GM21786 (cell line): ENCODE measurements around the gene NTSR1.
A peak's percentile ranks its signal among the peaks of the same experiment; 100 is the strongest.

Experiments
- ATAC-seq: cut with Tn5 transposase; IDR thresholded peaks from one replicate; pipeline ENCODE4 v1.9.1; 2021; ENCODE audit not compliant: unreplicated experiment

The NTSR1 gene

DNA sequence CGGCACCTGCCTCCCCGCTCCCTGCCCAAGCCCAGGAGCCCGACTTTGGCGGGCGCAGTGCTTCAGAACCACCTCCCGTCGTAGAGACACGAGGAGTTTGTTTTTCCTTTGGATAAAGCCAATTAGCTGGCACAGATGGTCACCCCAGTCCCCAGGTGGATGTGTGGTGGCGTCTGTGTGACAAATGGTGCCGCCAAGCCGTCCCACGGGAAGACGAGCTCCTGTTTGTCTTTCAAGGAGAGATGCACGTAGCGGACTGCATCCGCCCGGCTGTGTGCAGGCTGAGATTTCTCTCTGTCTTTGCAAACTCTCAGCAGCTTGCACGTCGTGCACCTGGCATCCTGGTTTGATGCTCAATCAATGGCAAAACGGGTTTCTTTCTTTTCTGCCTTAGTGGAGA is 71.6 kb downstream of the NTSR1 start:
- no peak for ATAC-seq

DNA sequence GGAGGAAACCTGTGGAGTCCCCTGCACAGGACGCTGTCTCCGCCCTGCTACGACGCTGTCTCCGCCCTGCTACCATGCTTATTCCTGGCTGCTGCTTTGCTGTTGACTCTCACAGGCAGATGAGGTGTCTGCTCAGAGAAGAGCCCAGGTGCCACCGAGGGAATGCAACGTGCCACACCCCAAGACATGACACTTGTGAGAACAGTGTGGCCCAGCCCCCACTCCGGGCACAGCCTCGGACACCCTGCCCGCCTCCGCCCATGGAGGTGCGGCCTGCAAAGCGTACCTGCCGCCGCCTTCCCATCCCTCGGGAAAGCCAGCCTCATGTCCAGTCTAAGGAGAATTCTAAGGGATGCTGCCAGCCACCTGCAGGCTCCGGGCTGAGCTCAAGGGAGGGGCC is 72.1 kb downstream of the NTSR1 start:
- ATAC-seq: no peak

DNA sequence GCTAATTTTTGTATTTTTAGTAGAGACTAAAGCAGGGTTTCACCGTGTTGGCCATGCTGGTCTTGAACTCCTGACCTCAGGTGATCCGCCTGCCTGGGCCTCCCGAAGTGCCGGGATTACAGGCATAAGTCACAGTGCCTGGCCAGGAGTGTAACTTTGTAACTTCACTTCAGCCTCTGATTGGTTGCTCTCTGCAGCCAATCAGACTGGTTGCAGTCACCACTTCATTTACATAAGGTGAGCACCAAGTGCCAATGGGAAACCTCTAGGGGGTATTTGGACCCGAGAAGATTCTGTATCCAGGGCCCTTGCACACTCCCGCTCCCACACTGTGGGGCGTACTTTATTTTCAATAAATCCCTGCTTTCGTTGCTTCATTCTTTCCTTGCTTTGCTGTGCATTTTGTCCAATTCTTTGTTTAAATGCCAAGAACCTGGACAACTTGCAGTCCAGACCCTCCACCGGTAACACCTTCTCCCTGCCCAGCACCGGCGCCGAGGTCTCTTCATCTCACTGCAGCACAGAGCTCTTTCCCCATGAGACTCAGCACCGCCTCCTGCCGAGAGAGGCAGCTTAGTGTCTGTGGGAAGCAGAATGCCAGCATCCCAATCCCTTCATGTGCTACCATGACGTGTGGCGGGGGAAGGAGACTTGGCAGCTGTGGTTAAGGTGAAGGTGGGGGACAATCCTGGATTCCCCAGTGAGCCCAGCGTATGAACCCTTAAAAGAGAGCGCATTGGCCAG is 73.7 kb downstream of the NTSR1 start:
- no peak for ATAC-seq

- ATAC-seq: no peak
Observed at GRCh38 chr20:62782893-62783278, 74.2 kb downstream of the NTSR1 start.

GRCh38 chr20:62784497-62784896 is 75.9 kb downstream of the NTSR1 start:
- no peak for ATAC-seq

DNA sequence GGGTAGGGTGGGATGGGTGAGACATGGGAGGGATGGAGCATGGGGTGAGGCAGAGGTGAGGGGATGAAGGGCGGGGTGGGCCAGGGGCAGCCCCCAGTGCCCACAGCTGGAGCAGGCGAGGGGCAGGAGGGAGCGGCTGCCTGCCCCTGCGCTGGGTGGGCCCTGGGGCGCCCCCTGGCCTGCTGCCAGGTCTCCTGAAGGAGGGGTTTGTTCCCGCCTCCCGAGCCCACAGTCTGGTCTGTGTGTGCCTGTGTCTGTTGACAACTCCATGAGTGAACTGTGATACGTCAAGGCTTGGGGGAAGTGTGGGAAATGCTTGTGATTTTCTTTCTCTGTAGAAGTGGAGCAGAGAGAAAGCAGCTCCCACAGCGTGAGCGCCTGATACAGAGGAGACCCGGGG is 76.8 kb downstream of the NTSR1 start:
- ATAC-seq: no peak

GRCh38 chr20:62786157-62786556 is 77.5 kb downstream of the NTSR1 start:
- ATAC-seq: no peak

GRCh38 chr20:62787321-62787720 is 78.7 kb downstream of the NTSR1 start:
- no peak for ATAC-seq

GRCh38 chr20:62787866-62788265 is 79.2 kb downstream of the NTSR1 start:
- no peak for ATAC-seq

DNA sequence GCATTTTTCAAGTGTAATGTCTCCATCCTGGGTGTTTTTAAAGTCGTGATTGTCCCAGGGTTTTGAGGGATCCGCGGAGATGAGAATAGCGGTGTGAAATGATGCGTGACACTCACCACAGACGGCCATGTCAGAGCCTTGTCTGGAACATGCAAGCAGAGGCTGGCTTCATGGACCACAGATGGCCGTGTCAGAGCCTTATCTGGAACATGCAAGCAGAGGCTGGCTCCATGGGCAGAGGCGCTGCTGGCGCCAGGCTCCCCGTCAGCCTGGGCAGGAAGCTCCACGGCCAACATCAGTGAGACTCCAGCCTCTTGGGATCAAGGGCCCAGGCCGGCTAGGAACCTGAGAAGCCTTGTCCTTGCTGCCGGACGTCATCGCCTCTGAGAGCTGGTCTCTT is 80.0 kb downstream of the NTSR1 start:
- no peak for ATAC-seq

DNA sequence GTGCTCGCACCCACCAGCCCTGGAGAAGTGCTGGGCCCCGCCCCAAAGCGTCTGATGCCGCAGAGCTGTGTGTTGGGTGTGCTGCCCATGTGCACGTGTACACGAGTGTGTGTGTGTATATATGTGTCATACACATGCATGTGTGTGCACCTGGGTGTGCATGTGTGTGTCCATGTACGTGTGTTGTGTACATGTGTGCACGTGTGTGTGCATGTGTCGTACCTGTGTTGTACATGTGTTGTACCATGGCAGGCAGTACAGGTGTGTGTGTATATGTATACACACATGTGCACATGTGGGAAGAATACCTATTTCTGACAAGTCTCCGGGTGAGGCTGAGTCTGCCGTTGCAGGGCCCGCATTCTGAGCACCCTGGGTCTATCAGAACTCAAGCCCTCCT is 81.4 kb downstream of the NTSR1 start:
- ATAC-seq: no peak

- ATAC-seq: no peak
Observed at GRCh38 chr20:62791301-62792181, 82.9 kb downstream of the NTSR1 start.

DNA sequence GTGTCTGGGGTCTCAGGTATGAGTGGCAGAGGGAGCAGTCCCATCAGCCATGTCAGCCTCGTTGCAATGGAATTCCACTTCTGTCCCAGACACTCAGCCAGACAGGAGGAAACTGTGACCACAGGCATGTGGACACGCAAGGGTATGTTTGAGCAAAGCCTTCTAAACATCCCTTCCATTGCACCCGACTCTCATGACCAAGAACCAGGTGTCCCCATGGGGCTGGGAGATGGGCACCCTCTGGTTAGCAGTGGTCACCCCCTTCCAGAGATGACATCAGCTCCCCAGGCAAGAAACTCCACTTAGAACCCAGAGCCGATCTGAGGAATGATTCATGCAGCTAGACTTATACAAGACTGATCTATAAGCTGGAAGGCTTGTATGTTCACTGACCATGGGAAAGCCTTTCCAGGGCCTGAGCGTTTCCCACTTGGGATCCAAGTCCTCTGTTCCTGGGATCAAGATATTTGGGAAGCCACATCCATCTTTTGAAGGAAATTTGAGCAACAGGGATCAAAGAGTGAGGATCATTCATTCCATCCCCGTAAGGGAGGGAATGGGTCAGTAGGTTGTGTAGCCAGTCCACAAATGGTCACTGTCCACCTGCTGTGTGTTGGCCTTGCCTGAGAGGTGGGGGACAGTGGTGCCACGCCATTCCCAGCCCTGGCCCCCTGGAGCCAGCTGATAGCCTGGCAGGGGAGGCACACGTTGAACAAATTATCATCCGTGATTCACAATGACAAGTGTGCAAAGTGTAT is 83.7 kb downstream of the NTSR1 start:
- ATAC-seq: no peak

DNA sequence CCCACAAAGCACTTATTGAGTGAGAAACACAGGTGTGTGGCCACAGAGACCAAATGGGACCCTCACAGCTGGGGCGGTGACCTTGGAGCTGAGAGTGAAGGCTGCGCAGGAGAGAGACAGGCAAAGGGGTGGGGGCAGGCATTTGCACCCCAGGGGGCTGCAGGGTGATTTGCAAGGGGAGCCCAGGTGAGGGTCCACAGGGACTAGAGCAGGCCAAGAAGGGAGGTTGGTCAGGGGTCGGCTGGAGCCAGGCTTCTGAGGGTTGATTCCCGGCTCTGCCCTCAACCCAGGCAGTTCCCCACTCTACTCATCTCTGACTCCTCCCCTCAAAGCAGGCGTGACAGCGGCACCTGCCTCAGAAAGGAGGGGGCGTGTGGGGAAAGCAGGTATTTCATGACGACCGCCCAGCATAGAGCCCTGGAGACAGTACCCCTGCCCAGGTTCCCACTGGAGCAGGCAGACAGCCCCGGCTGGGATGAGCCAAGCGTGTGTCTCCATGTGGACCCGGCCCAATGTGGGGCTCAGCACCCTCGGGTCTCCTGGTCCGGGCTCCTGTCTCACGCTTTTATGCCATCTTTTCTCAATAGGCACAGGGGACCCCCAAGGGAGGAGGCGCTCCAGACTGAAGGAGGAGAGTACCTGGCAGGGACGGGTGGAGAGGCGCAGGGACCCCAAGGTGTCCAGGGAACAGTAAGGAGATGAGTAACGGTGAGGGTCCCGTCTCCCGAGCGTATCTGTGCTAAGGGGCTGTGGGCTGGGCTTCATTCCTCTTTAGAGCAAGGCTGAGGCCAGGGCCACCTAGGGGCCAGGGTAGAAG is 84.5 kb downstream of the NTSR1 start:
- ATAC-seq: no peak

DNA sequence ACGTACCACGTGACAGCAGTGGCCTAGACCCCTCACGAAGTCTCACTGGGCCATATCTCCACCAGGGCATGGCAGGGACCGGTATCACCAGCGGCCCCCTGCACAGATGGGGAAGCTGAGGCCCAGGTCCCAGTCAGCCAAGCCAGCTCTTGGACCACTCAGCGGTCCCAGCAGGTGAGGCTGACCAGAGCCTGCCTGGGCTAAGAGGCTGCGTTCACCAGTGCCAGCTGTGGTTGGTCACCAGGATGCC is 85.0 kb downstream of the NTSR1 start:
- no peak for ATAC-seq

GRCh38 chr20:62794007-62794724 is 85.5 kb downstream of the NTSR1 start:
- ATAC-seq: peak; percentile 63

- no peak for ATAC-seq
Observed at GRCh38 chr20:62795023-62795761, 86.6 kb downstream of the NTSR1 start.

DNA sequence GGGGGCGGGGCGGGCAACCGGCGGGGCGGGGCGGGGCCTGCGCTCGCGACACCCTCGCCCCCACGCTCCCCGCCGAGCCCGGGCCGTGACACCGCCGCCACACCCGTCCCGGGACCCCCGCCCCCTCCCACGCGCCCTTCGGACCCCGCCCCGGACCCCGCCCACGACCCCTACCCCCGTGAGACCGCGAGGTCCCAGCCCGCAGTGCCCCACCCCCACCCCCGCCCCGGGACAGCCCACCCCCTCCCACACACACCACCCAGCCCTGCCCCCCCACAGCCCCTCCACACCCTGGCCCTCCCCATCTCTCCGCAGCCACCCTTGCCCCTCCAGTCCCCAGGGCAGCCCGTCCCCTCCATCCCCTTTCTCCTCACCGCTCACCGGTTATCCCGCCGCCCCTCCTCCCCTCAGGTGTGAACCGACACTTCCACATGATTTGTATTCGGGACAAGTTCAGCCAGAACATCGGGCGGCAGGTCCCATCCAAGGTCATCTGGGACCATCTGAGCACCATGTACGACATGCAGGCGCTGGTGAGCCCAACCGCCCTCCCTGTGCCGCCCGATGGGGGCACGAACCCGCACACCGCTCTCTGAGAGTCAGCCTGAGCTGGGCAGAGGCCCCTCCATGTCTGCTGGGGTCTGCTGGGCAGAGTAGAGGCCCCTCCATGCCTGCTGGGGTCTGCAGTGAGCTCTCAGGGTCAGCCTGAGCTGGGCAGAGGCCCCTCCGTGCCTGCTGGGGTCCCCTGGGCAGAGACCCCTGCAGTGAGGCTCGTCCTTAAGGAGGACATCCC is 88.3 kb downstream of the NTSR1 start:
- ATAC-seq: no peak
